GM12878 (cell line): ENCODE data around the gene RPS27L. TPM values are rescaled to one million over a fixed set of nuclear protein-coding genes. Genes with fewer than 3 reads are reported as not detected.
A peak's percentile ranks its signal among the peaks of the same experiment; 100 is the strongest.

Experiments
- BMI1 ChIP-seq: fragments of 450-650 bp; IDR thresholded peaks from 2 replicates; pipeline ENCODE4 v1.6.1; 2016; ENCODE audit warnings: mild to moderate bottlenecking, moderate library complexity, borderline replicate concordance
- CUX1 ChIP-seq: IDR thresholded peaks from 2 replicates; pipeline ENCODE4 v1.6.1; 2012; ENCODE audit warnings: improper control_type of control experiment, low read depth, low read length; ENCODE audit not compliant: insufficient replicate concordance
- E2F4 ChIP-seq: IDR thresholded peaks from 2 replicates; pipeline ENCODE4 v1.6.1; 2012; ENCODE audit warnings: low read depth, low read length, improper control_type of control experiment
- GABPA ChIP-seq: IDR thresholded peaks from 2 replicates; pipeline ENCODE4 v1.6.1; 2014; ENCODE audit warnings: antibody characterized with exemption, low read depth, mild to moderate bottlenecking, inconsistent platforms
- MLLT1 ChIP-seq: fragments of 450-650 bp; IDR thresholded peaks from 2 replicates; pipeline ENCODE4 v1.6.1; 2016; ENCODE audit warnings: mild to moderate bottlenecking
- NFIC ChIP-seq: IDR thresholded peaks from 2 replicates; pipeline ENCODE4 v1.6.1; 2012; ENCODE audit warnings: low read depth, mild to moderate bottlenecking, inconsistent platforms, low read length, moderate library complexity
- PAX5 ChIP-seq: IDR thresholded peaks from 2 replicates; pipeline ENCODE4 v1.6.1; 2011; ENCODE audit warnings: low read depth, low read length, borderline replicate concordance
- PAX8 ChIP-seq: fragments of 450-650 bp; IDR thresholded peaks from 2 replicates; pipeline ENCODE4 v1.6.1; 2017; ENCODE audit warnings: mild to moderate bottlenecking, moderate library complexity
- PKNOX1 ChIP-seq: fragments of 450-650 bp; IDR thresholded peaks from 2 replicates; pipeline ENCODE4 v1.6.1; 2016; ENCODE audit warnings: mild to moderate bottlenecking
- PML ChIP-seq: IDR thresholded peaks from 2 replicates; pipeline ENCODE4 v1.6.1; 2012; ENCODE audit warnings: low read length, inconsistent platforms
- SMARCA5 ChIP-seq: fragments of 450-650 bp; IDR thresholded peaks from 2 replicates; pipeline ENCODE4 v1.6.1; 2017; ENCODE audit warnings: mild to moderate bottlenecking
- SPI1 ChIP-seq: IDR thresholded peaks from 2 replicates; pipeline ENCODE4 v1.6.1; 2011; ENCODE audit warnings: low read depth, mild to moderate bottlenecking, low read length, moderate library complexity, borderline replicate concordance; ENCODE audit not compliant: insufficient read depth
- SUZ12 ChIP-seq: fragments of 200-600 bp; sonication (generic); IDR thresholded peaks from one replicate; pipeline ENCODE4 v1.6.1; 2018; ENCODE audit warnings: antibody characterized with exemption, mild to moderate bottlenecking; ENCODE audit not compliant: unreplicated experiment
- USF2 ChIP-seq: IDR thresholded peaks from 2 replicates; pipeline ENCODE4 v1.6.1; 2011; ENCODE audit warnings: low read depth, low read length, improper control_type of control experiment, borderline replicate concordance
- ZBTB4 ChIP-seq: fragments of 450-650 bp; formaldehyde crosslinking; IDR thresholded peaks from 2 replicates; pipeline ENCODE4 v1.4.0; 2022; ENCODE audit warnings: mild to moderate bottlenecking, moderate library complexity
- ZNF207 ChIP-seq: fragments of 450-650 bp; IDR thresholded peaks from 2 replicates; pipeline ENCODE4 v1.6.1; 2014; ENCODE audit warnings: antibody characterized with exemption, mild to moderate bottlenecking, borderline replicate concordance
- polyA plus RNA-seq, 11 experiments: library from polyadenylated mRNA; depleted of rRNA in 4 of 11; unstranded in 6 of 11; stranded (reverse) in 5 of 11; fragments of >200 nt; fragmentation: Nextera tagmentation in 4 of 11; fragmentation: Illumina TruSeq in 1 of 11; extraction: Ambion mirVana in 4 of 11; extraction: Trizol in 1 of 11; gene quantifications; 1 replicate in 1 of 11; 2 replicates in 10 of 11; pipeline versions ENCODE4 v1.2.1 to v1.2.3, GENCODE V29; 2011 to 2016; ENCODE audit warnings: inconsistent platforms in 2 of 11, missing spikeins in 2 of 11, low read depth in 1 of 11
- total RNA-seq, 4 experiments: library from RNA; depleted of rRNA in 3 of 4; stranded (reverse); fragments of >200 nt in 3 of 4; fragmentation: Illumina TruSeq in 1 of 4; extraction: Trizol in 1 of 4; gene quantifications; 2 replicates each; pipeline versions ENCODE4 v1.2.1 to v1.2.3, GENCODE V29; 2013 to 2021

RPS27L gene
- total and polyA plus RNA-seq, 10 of the 15 experiments (the other 5 are each of a cell fraction or from before 2014, with no cell fraction given): 133 to 970 (median 220) TPM

GRCh38 chr15:63157118-63157843 lies at the start of gene RPS27L (continued):
- no peak for TF ChIP-seq NFIC
- TF ChIP-seq E2F4: no peak
- TF ChIP-seq GABPA: peak; percentile 71
- no peak for TF ChIP-seq BMI1
- no peak for TF ChIP-seq CUX1
- TF ChIP-seq USF2: no peak
- peak; percentile 49; the same call in 1 of the 2 replicates for TF ChIP-seq PAX5
- TF ChIP-seq SMARCA5: no peak; the same call in none of the 2 replicates
- TF ChIP-seq MLLT1: peak; percentile 80; the same call in 1 of the 2 replicates
- TF ChIP-seq ZNF207: 0 out of 2 replicates have a peak, but pooled peaks have one; percentile 13
- TF ChIP-seq ZBTB4 (CRISPR knock-in tag): no peak
- no peak for TF ChIP-seq PKNOX1
- TF ChIP-seq SUZ12: no peak
- no peak for TF ChIP-seq SPI1
- TF ChIP-seq PML: peak; percentile 96
- peak; percentile 93 for TF ChIP-seq PAX8
